Measurements from ENCODE around the gene GOLPH3L. TPM values are rescaled to one million over a fixed set of nuclear protein-coding genes. Genes with fewer than 3 reads are reported as not detected.

The GOLPH3L gene
- total RNA-seq = 12.8 and 33.4 TPM in 2 replicates

GRCh38 chr1:150696995-150697927, at the start of gene GOLPH3L:
Gene GOLPH3L, minus strand, starts transcription at chr1:150697154. Its CDS starts 2,316 bp downstream, at chr1:150694838.

GRCh38 chr1:150720703-150721102, 23.7 kb upstream of the GOLPH3L start, which contains the start of gene HORMAD1:
Gene HORMAD1, minus strand, starts transcription at chr1:150720895. Its CDS starts 1,390 bp downstream, at chr1:150719505.

GRCh38 chr1:150629115-150629928, 67.6 kb downstream of the GOLPH3L start, which contains the start of gene ENSA:
Gene ENSA, minus strand, starts transcription at chr1:150629612. Its CDS starts 142 bp downstream, at chr1:150629470.

Other genes with a start within 250 kb of the GOLPH3L start
- gene TARS2, start 209.7 kb downstream of the GOLPH3L start, total RNA-seq = 10.9 and 15.9 TPM in 2 replicates
- gene ECM1, start 189.0 kb downstream of the GOLPH3L start, total RNA-seq = 20.6 and 54.5 TPM in 2 replicates
- not detected in 2 replicates for gene FALEC, start 181.4 kb downstream of the GOLPH3L start, total RNA-seq
- 9.4 and 25.8 TPM in 2 replicates for gene ADAMTSL4, start 147.7 kb downstream of the GOLPH3L start, total RNA-seq
- 224 and 236 TPM in 2 replicates for gene MCL1, start 117.5 kb downstream of the GOLPH3L start, total RNA-seq
- gene ENSA, start 67.5 kb downstream of the GOLPH3L start, total RNA-seq = 64.6 and 207 TPM in 2 replicates
- gene HORMAD1, start 23.7 kb upstream of the GOLPH3L start, total RNA-seq = not detected in 2 replicates
- gene CTSS, start 68.6 kb upstream of the GOLPH3L start, total RNA-seq = 2.0 and 3.1 TPM in 2 replicates
- gene CTSK, start 111.1 kb upstream of the GOLPH3L start, total RNA-seq = 13.8 and 18.4 TPM in 2 replicates
- gene ARNT, start 179.4 kb upstream of the GOLPH3L start, total RNA-seq = 27.6 and 36.8 TPM in 2 replicates
- not detected in 2 replicates for gene CTXND2, start 190.0 kb upstream of the GOLPH3L start, total RNA-seq
- 17.7 and 26.5 TPM in 2 replicates for gene SETDB1, start 229.2 kb upstream of the GOLPH3L start, total RNA-seq

All from cardiac atrium fibroblast (primary cell).